K562 (cell line): ENCODE results near the gene CLTA. TPM values are rescaled to one million over a fixed set of nuclear protein-coding genes. Genes with fewer than 3 reads are reported as not detected.

Experiments
- NCOA2 ChIP-seq, 2 experiments: fragments of 450-650 bp; IDR thresholded peaks; 2 replicates each; pipeline ENCODE4 v1.6.1; 2018; ENCODE audit warnings: mild to moderate bottlenecking in 2 of 2, moderate library complexity in 1 of 2; ENCODE audit not compliant: partially characterized antibody in 2 of 2
- NCOA4 ChIP-seq: fragments of 450-650 bp; IDR thresholded peaks from 2 replicates; pipeline ENCODE4 v1.6.1; 2018; ENCODE audit warnings: mild to moderate bottlenecking; ENCODE audit not compliant: partially characterized antibody
- NFRKB ChIP-seq: fragments of 450-650 bp; IDR thresholded peaks from 2 replicates; pipeline ENCODE4 v1.6.1; 2016; ENCODE audit warnings: low read depth
- NR1H2 ChIP-seq: sonication (generic); formaldehyde crosslinking; IDR thresholded peaks from 2 replicates; pipeline ENCODE4 v1.4.0; 2020; ENCODE audit warnings: mild to moderate bottlenecking, missing genetic modification reagents
- RBM22 ChIP-seq: fragments of 200-400 bp; formaldehyde crosslinking; IDR thresholded peaks from 2 replicates; pipeline ENCODE4 v1.6.1; 2018; ENCODE audit warnings: low read length, low read depth; ENCODE audit not compliant: poor library complexity, severe bottlenecking
- SAP30 ChIP-seq: fragments of 200-600 bp; sonication (generic); IDR thresholded peaks from 2 replicates; pipeline ENCODE4 v1.6.1; 2012; ENCODE audit warnings: borderline replicate concordance, low read depth, mild to moderate bottlenecking, moderate library complexity, low read length, control low read depth, inconsistent platforms; ENCODE audit not compliant: insufficient read depth, poor library complexity, severe bottlenecking
- TCF15 ChIP-seq: fragments of 250-450 bp; sonication (Bioruptor Pico); IDR thresholded peaks from 2 replicates; pipeline ENCODE4 v1.8.0; 2022; ENCODE audit warnings: moderate library complexity, mild to moderate bottlenecking, inconsistent platforms
- THAP12 ChIP-seq: fragments of 250-450 bp; sonication (Bioruptor Pico); IDR thresholded peaks from 2 replicates; pipeline ENCODE4 v1.9.0; 2021; ENCODE audit warnings: mild to moderate bottlenecking, inconsistent platforms
- polyA plus RNA-seq, 8 experiments: library from polyadenylated mRNA; depleted of rRNA in 4 of 8; stranded (reverse) in 5 of 8; unstranded in 3 of 8; fragments of >200 nt; fragmentation: Nextera tagmentation in 2 of 8; fragmentation: Illumina TruSeq in 1 of 8; extraction: Ambion mirVana in 2 of 8; extraction: Trizol in 1 of 8; gene quantifications; 2 replicates each; pipeline versions ENCODE4 v1.2.1 to v1.2.3, GENCODE V29; 2011 to 2014; ENCODE audit warnings: inconsistent platforms in 1 of 8, missing spikeins in 1 of 8
- total RNA-seq, 7 experiments: library from RNA; depleted of rRNA in 6 of 7; stranded (reverse); fragments of >200 nt in 6 of 7; fragmentation: Illumina TruSeq in 2 of 7; extraction: Trizol in 2 of 7; gene quantifications; 2 replicates each; pipeline versions ENCODE4 v1.2.1 to v1.2.3, GENCODE V29; 2011 to 2021; ENCODE audit warnings: low replicate concordance in 1 of 7
- TF ChIP-seq, protein P1 (sequence below): fragments of 250-450 bp; sonication (Bioruptor Pico); IDR thresholded peaks from 2 replicates; pipeline ENCODE4 v1.5.0; 2021; ENCODE audit warnings: mild to moderate bottlenecking, borderline replicate concordance
- TF ChIP-seq, protein P2 (sequence below): sonication (generic); formaldehyde crosslinking; IDR thresholded peaks from 2 replicates; pipeline ENCODE4 v1.8.1; 2023; ENCODE audit warnings: mild to moderate bottlenecking, missing genetic modification reagents
- TF ChIP-seq, protein P3 (sequence below): fragments of 450-650 bp; IDR thresholded peaks from 2 replicates; pipeline ENCODE4 v1.6.1; 2016
- TF ChIP-seq, protein P4 (sequence below): fragments of 250-450 bp; sonication (Bioruptor Pico); IDR thresholded peaks from 2 replicates; pipeline ENCODE4 v1.4.0; 2020; ENCODE audit warnings: mild to moderate bottlenecking, moderate library complexity

Gene CLTA
- total and polyA plus RNA-seq, 9 of the 15 experiments (the other 6 are each of a cell fraction or from before 2014, with no cell fraction given) = 37.8 to 219 (median 144) TPM

- TF ChIP-seq NCOA4 (peak; percentile 68), RBM22 (no peak), THAP12 (CRISPR knock-in tag) (peak; percentile 54; the same call in 1 of the 2 replicates), NCOA2 (IDR thresholded peaks at IDR 0.05; ENCODE audit: partially characterized antibody in 2 of 2) (no peak), TCF15 (CRISPR knock-in tag) (no peak), NR1H2 (CRISPR knock-in tag) (0 out of 2 replicates have a peak, but pooled peaks have one; percentile 40), NFRKB (peak; percentile 48; the same call in 1 of the 2 replicates), SAP30 (peak; percentile 60)
- TF ChIP-seq, protein P1, sequence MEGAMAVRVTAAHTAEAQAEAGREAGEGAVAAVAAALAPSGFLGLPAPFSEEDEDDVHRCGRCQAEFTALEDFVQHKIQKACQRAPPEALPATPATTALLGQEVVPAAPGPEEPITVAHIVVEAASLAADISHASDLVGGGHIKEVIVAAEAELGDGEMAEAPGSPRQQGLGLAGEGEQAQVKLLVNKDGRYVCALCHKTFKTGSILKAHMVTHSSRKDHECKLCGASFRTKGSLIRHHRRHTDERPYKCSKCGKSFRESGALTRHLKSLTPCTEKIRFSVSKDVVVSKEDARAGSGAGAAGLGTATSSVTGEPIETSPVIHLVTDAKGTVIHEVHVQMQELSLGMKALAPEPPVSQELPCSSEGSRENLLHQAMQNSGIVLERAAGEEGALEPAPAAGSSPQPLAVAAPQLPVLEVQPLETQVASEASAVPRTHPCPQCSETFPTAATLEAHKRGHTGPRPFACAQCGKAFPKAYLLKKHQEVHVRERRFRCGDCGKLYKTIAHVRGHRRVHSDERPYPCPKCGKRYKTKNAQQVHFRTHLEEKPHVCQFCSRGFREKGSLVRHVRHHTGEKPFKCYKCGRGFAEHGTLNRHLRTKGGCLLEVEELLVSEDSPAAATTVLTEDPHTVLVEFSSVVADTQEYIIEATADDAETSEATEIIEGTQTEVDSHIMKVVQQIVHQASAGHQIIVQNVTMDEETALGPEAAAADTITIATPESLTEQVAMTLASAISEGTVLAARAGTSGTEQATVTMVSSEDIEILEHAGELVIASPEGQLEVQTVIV (CRISPR knock-in tag) = no peak
- TF ChIP-seq, protein P2, sequence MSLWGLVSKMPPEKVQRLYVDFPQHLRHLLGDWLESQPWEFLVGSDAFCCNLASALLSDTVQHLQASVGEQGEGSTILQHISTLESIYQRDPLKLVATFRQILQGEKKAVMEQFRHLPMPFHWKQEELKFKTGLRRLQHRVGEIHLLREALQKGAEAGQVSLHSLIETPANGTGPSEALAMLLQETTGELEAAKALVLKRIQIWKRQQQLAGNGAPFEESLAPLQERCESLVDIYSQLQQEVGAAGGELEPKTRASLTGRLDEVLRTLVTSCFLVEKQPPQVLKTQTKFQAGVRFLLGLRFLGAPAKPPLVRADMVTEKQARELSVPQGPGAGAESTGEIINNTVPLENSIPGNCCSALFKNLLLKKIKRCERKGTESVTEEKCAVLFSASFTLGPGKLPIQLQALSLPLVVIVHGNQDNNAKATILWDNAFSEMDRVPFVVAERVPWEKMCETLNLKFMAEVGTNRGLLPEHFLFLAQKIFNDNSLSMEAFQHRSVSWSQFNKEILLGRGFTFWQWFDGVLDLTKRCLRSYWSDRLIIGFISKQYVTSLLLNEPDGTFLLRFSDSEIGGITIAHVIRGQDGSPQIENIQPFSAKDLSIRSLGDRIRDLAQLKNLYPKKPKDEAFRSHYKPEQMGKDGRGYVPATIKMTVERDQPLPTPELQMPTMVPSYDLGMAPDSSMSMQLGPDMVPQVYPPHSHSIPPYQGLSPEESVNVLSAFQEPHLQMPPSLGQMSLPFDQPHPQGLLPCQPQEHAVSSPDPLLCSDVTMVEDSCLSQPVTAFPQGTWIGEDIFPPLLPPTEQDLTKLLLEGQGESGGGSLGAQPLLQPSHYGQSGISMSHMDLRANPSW (CRISPR knock-in tag) = no peak
- TF ChIP-seq, protein P3, sequence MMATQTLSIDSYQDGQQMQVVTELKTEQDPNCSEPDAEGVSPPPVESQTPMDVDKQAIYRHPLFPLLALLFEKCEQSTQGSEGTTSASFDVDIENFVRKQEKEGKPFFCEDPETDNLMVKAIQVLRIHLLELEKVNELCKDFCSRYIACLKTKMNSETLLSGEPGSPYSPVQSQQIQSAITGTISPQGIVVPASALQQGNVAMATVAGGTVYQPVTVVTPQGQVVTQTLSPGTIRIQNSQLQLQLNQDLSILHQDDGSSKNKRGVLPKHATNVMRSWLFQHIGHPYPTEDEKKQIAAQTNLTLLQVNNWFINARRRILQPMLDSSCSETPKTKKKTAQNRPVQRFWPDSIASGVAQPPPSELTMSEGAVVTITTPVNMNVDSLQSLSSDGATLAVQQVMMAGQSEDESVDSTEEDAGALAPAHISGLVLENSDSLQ = peak; percentile 65
- TF ChIP-seq, protein P4, sequence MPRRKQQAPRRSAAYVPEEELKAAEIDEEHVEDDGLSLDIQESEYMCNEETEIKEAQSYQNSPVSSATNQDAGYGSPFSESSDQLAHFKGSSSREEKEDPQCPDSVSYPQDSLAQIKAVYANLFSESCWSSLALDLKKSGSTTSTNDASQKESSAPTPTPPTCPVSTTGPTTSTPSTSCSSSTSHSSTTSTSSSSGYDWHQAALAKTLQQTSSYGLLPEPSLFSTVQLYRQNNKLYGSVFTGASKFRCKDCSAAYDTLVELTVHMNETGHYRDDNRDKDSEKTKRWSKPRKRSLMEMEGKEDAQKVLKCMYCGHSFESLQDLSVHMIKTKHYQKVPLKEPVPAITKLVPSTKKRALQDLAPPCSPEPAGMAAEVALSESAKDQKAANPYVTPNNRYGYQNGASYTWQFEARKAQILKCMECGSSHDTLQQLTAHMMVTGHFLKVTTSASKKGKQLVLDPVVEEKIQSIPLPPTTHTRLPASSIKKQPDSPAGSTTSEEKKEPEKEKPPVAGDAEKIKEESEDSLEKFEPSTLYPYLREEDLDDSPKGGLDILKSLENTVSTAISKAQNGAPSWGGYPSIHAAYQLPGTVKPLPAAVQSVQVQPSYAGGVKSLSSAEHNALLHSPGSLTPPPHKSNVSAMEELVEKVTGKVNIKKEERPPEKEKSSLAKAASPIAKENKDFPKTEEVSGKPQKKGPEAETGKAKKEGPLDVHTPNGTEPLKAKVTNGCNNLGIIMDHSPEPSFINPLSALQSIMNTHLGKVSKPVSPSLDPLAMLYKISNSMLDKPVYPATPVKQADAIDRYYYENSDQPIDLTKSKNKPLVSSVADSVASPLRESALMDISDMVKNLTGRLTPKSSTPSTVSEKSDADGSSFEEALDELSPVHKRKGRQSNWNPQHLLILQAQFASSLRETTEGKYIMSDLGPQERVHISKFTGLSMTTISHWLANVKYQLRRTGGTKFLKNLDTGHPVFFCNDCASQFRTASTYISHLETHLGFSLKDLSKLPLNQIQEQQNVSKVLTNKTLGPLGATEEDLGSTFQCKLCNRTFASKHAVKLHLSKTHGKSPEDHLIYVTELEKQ (CRISPR knock-in tag) = no peak
Observed at GRCh38 chr9:36258208-36258995, 67.7 kb downstream of the CLTA start, which contains the start of gene GNE (continued).
